T-helper 9 cell (primary cell): ENCODE measurements around the gene RMDN3.

Source experiments
- DNase-seq: peaks from one replicate; pipeline ENCODE4 v3.0.0-alpha.2; 2020
- total RNA-seq, 2 donors: gene quantifications; one replicate each; lab custom pipeline; 2026; lab: John Stamatoyannopoulos, UW

The RMDN3 gene
- 30.6 to 33.4 reads per million in 2 donors for total RNA-seq

GRCh38 chr15:40754883-40755811, at the start of gene RMDN3:
TSS of gene RMDN3 (minus strand) at chr15:40755254. CDS start at chr15:40754783, 471 bp downstream.
- peak; percentile 94 for DNase-seq

GRCh38 chr15:40803688-40804087, 48.6 kb upstream of the RMDN3 start:
- DNase-seq: no peak

GRCh38 chr15:40803076-40803475, 48.0 kb upstream of the RMDN3 start:
- no peak for DNase-seq

GRCh38 chr15:40799523-40799922, 44.5 kb upstream of the RMDN3 start:
- no peak for DNase-seq

GRCh38 chr15:40796512-40796911, 41.5 kb upstream of the RMDN3 start:
- DNase-seq: no peak

GRCh38 chr15:40796041-40796440, 41.0 kb upstream of the RMDN3 start:
- DNase-seq: no peak

GRCh38 chr15:40793216-40793989, 38.3 kb upstream of the RMDN3 start:
- DNase-seq: no peak

- no peak for DNase-seq
Measured at GRCh38 chr15:40792394-40792793, 37.3 kb upstream of the RMDN3 start.

- no peak for DNase-seq
Measured at GRCh38 chr15:40790718-40791117, 35.7 kb upstream of the RMDN3 start.

GRCh38 chr15:40789999-40790398, 34.9 kb upstream of the RMDN3 start:
- no peak for DNase-seq

- no peak for DNase-seq
Measured at GRCh38 chr15:40789119-40789518, 34.1 kb upstream of the RMDN3 start.

- DNase-seq: no peak
Measured at GRCh38 chr15:40787991-40788390, 32.9 kb upstream of the RMDN3 start.

GRCh38 chr15:40787344-40787841, 32.3 kb upstream of the RMDN3 start:
- DNase-seq: peak; percentile 24

GRCh38 chr15:40785814-40786213, 30.8 kb upstream of the RMDN3 start:
- DNase-seq: no peak

GRCh38 chr15:40785164-40785563, 30.1 kb upstream of the RMDN3 start:
- no peak for DNase-seq

GRCh38 chr15:40782609-40783227, 27.7 kb upstream of the RMDN3 start:
- peak; percentile 69 for DNase-seq

- no peak for DNase-seq
Measured at GRCh38 chr15:40776537-40777141, 21.6 kb upstream of the RMDN3 start.

GRCh38 chr15:40775740-40776536, 20.9 kb upstream of the RMDN3 start:
- DNase-seq: no peak

GRCh38 chr15:40775007-40775406, 20.0 kb upstream of the RMDN3 start:
- no peak for DNase-seq

GRCh38 chr15:40773902-40774301, 18.8 kb upstream of the RMDN3 start:
- DNase-seq: no peak

GRCh38 chr15:40773496-40773895, 18.4 kb upstream of the RMDN3 start:
- DNase-seq: no peak

GRCh38 chr15:40772014-40772413, 17.0 kb upstream of the RMDN3 start:
- DNase-seq: no peak
